ENCODE measurements around the gene DCXR.

- TF ChIP-seq POLR2A (IDR thresholded peaks at IDR 0.05) (no peak), CTCF (IDR thresholded peaks at IDR 0.05) (no peak)
These were observed 45.7 kb downstream of the DCXR start for GRCh38 chr17:81991684-81992305.
